IMR-90 (cell line): Measurements from ENCODE around the gene BCL2. TPM values are rescaled to one million over a fixed set of nuclear protein-coding genes. Genes with fewer than 3 reads are reported as not detected.

Experiments
- ATAC-seq: fragments of 200-7000 bp; cut with Tn5 transposase; 2 replicates; pipeline ENCODE4 v1.9.1; 2020; ENCODE audit warnings: low read depth, mild to moderate bottlenecking, moderate library complexity
- BruUV-seq: library from RNA; stranded (reverse); fragments of 400-500 nt; replicated peaks from 2 replicates; lab custom pipeline; 2021; lab: Mats Ljungman, UMichigan
- CTCF ChIA-PET: fragments of 300-600 bp; formaldehyde crosslinking; extraction: SDS; loops from one replicate; lab custom pipeline; 2021; ENCODE audit warnings: antibody characterized with exemption; lab: Yijun Ruan, JAX
- POLR2A ChIA-PET: fragments of 300-600 bp; sonication (Branson Sonifier 250); formaldehyde crosslinking; loops from one replicate; lab custom pipeline; 2022; ENCODE audit warnings: antibody characterized with exemption; ENCODE audit not compliant: unreplicated experiment; lab: Charles Lee
- DNase-seq: peaks from one replicate; pipeline ENCODE4 v3.0.0; 2013
- H2AFZ ChIP-seq: replicated peaks from 2 replicates; pipeline ENCODE3; 2013; ENCODE audit warnings: low read length, mild to moderate bottlenecking; ENCODE audit not compliant: poor library complexity
- H2AK5ac ChIP-seq: 2 replicates; pipeline ENCODE4 v1.6.1; 2013; ENCODE audit warnings: low read depth, low read length, inconsistent platforms
- H2AK9ac ChIP-seq: replicated peaks from 2 replicates; pipeline ENCODE3; 2013; ENCODE audit warnings: mild to moderate bottlenecking, low read depth, low read length, moderate library complexity; ENCODE audit not compliant: poor library complexity
- H2BK120ac ChIP-seq: 2 replicates; pipeline ENCODE4 v1.6.1; 2013; ENCODE audit warnings: low read depth, low read length, inconsistent platforms
- H2BK15ac ChIP-seq: 3 replicates; pipeline ENCODE4 v1.6.1; 2013; ENCODE audit warnings: low read depth, low read length, inconsistent platforms
- H2BK20ac ChIP-seq: 2 replicates; pipeline ENCODE4 v1.6.1; 2013; ENCODE audit warnings: low read depth, mild to moderate bottlenecking, inconsistent platforms, low read length, moderate library complexity
- H2BK5ac ChIP-seq: 2 replicates; pipeline ENCODE4 v1.6.1; 2013; ENCODE audit warnings: mild to moderate bottlenecking, low read depth, low read length, inconsistent platforms; ENCODE audit not compliant: poor library complexity, severe bottlenecking
- H3K14ac ChIP-seq: replicated peaks from 2 replicates; pipeline ENCODE4 v1.6.1; 2013; ENCODE audit warnings: low read depth, low read length, inconsistent platforms
- H3K18ac ChIP-seq: 2 replicates; pipeline ENCODE4 v1.6.1; 2013; ENCODE audit warnings: low read depth, low read length, control low read depth
- H3K23ac ChIP-seq: 2 replicates; pipeline ENCODE4 v1.6.1; 2013; ENCODE audit warnings: low read depth, low read length, inconsistent platforms
- H3K27ac ChIP-seq: 2 replicates; pipeline ENCODE4 v1.5.1; 2013; ENCODE audit warnings: mild to moderate bottlenecking, control low read depth, low read length; ENCODE audit not compliant: insufficient read depth
- H3K27me3 ChIP-seq: 2 replicates; pipeline ENCODE4 v1.6.1; 2013; ENCODE audit warnings: low read length; ENCODE audit not compliant: control insufficient read depth, insufficient read depth
- H3K36me3 ChIP-seq: 2 replicates; pipeline ENCODE4 v1.6.1; 2013; ENCODE audit warnings: low read length, mixed read lengths; ENCODE audit not compliant: control insufficient read depth, insufficient read depth
- H3K4ac ChIP-seq: 2 replicates; pipeline ENCODE4 v1.6.1; 2013; ENCODE audit warnings: low read depth, low read length, inconsistent platforms
- H3K4me1 ChIP-seq: 2 replicates; pipeline ENCODE4 v1.6.1; 2013; ENCODE audit warnings: low read length, mixed read lengths; ENCODE audit not compliant: control insufficient read depth, insufficient read depth
- H3K4me2 ChIP-seq: 2 replicates; pipeline ENCODE4 v1.6.1; 2013; ENCODE audit warnings: low read depth, mild to moderate bottlenecking, control low read depth, low read length, moderate library complexity
- H3K4me3 ChIP-seq: 2 replicates; pipeline ENCODE4 v1.5.1; 2013; ENCODE audit warnings: low read depth, mild to moderate bottlenecking, control low read depth, low read length, moderate library complexity; ENCODE audit not compliant: insufficient read depth
- H3K56ac ChIP-seq: 2 replicates; pipeline ENCODE4 v1.6.1; 2013; ENCODE audit warnings: low read length, inconsistent platforms; ENCODE audit not compliant: insufficient read depth; ENCODE audit errors: extremely low read depth
- H3K79me1 ChIP-seq, 2 experiments: 2 replicates each; pipeline ENCODE4 v1.6.1; 2013; ENCODE audit warnings: low read length in 2 of 2, inconsistent platforms in 1 of 2, low read depth in 1 of 2
- H3K9ac ChIP-seq: 2 replicates; pipeline ENCODE4 v1.6.1; 2013; ENCODE audit warnings: low read depth, low read length, control low read depth
- H3K9me1 ChIP-seq: 2 replicates; pipeline ENCODE4 v1.6.1; 2013; ENCODE audit warnings: low read length, inconsistent platforms; ENCODE audit not compliant: insufficient read depth
- H3K9me3 ChIP-seq: 2 replicates; pipeline ENCODE4 v1.6.1; 2013; ENCODE audit warnings: low read length; ENCODE audit not compliant: control insufficient read depth, insufficient read depth
- H4K20me1 ChIP-seq: 2 replicates; pipeline ENCODE4 v1.6.1; 2013; ENCODE audit warnings: low read length, inconsistent platforms; ENCODE audit not compliant: insufficient read depth
- H4K5ac ChIP-seq: 2 replicates; pipeline ENCODE4 v1.6.1; 2013; ENCODE audit warnings: mild to moderate bottlenecking, low read depth, low read length, control low read depth
- H4K8ac ChIP-seq, 2 experiments: 2 replicates each; pipeline ENCODE4 v1.6.1; 2013; ENCODE audit warnings: low read depth in 2 of 2, low read length in 2 of 2, control low read depth in 1 of 2, inconsistent platforms in 1 of 2
- H4K91ac ChIP-seq: 2 replicates; pipeline ENCODE4 v1.6.1; 2013; ENCODE audit warnings: low read depth, low read length, inconsistent platforms; ENCODE audit not compliant: insufficient read depth
- BHLHE40 ChIP-seq: fragments of 150-350 bp; IDR thresholded peaks from 2 replicates; pipeline ENCODE4 v1.6.1; 2016; ENCODE audit warnings: mild to moderate bottlenecking, low read depth, low read length
- CEBPB ChIP-seq: IDR thresholded peaks from 2 replicates; pipeline ENCODE4 v1.6.1; 2012; ENCODE audit warnings: low read depth, low read length, improper control_type of control experiment
- CHD1 ChIP-seq: IDR thresholded peaks from 2 replicates; pipeline ENCODE4 v1.6.1; 2012; ENCODE audit warnings: low read depth, low read length, improper control_type of control experiment
- FOS ChIP-seq: fragments of 150-350 bp; IDR thresholded peaks from 2 replicates; pipeline ENCODE4 v1.6.1; 2016; ENCODE audit warnings: low read depth, low read length
- MAFK ChIP-seq: IDR thresholded peaks from 2 replicates; pipeline ENCODE4 v1.6.1; 2012; ENCODE audit warnings: low read depth, low read length, improper control_type of control experiment
- MAZ ChIP-seq: IDR thresholded peaks from 2 replicates; pipeline ENCODE4 v1.6.1; 2012; ENCODE audit warnings: low read depth, mild to moderate bottlenecking, low read length, improper control_type of control experiment, moderate library complexity, borderline replicate concordance
- MXI1 ChIP-seq: IDR thresholded peaks from 2 replicates; pipeline ENCODE4 v1.6.1; 2012; ENCODE audit warnings: low read depth, mild to moderate bottlenecking, low read length, moderate library complexity, borderline replicate concordance
- NFE2L2 ChIP-seq: fragments of 150-350 bp; IDR thresholded peaks from 2 replicates; pipeline ENCODE4 v1.6.1; 2016; ENCODE audit warnings: low read depth, mild to moderate bottlenecking, low read length
- POLR2A ChIP-seq: IDR thresholded peaks from 2 replicates; pipeline ENCODE4 v1.6.1; 2012; ENCODE audit warnings: mild to moderate bottlenecking, low read depth, low read length
- RAD21 ChIP-seq: IDR thresholded peaks from 2 replicates; pipeline ENCODE4 v1.6.1; 2012; ENCODE audit warnings: low read length, improper control_type of control experiment
- RCOR1 ChIP-seq: IDR thresholded peaks from 2 replicates; pipeline ENCODE4 v1.6.1; 2012; ENCODE audit warnings: mild to moderate bottlenecking, low read length, improper control_type of control experiment; ENCODE audit not compliant: insufficient replicate concordance
- RFX5 ChIP-seq: IDR thresholded peaks from 2 replicates; pipeline ENCODE4 v1.8.0; 2012; ENCODE audit warnings: low read depth, mild to moderate bottlenecking, low read length, moderate library complexity
- SMC3 ChIP-seq: fragments of 150-350 bp; IDR thresholded peaks from 2 replicates; pipeline ENCODE4 v1.6.1; 2016; ENCODE audit warnings: low read depth, mild to moderate bottlenecking, antibody characterized with exemption, low read length, moderate library complexity
- WGBS, 2 experiments: methylation state at CpG; one replicate each; pipeline versions ENCODE4 v1.1.5 to v1.1.7; 2013; ENCODE audit warnings: missing lambda C conversion rate in 2 of 2; ENCODE audit not compliant: insufficient read length in 1 of 2; ENCODE audit errors: extremely low coverage in 2 of 2; 5-methylcytosine and 5-hydroxymethylcytosine counted together
- dilution Hi-C: fragments of 300-500 bp; cut with HindIII; formaldehyde crosslinking; loops from one replicate; pipeline ENCODE4 v1.14.3; 2018; ENCODE audit warnings: low sequenced_read_pairs; ENCODE audit not compliant: unreplicated experiment
- in situ Hi-C: fragments of 300-500 bp; cut with MboI; formaldehyde crosslinking; loops from 3 replicates; pipeline ENCODE4 v1.14.3; 2019; ENCODE audit warnings: low sequenced_read_pairs, inconsistent platforms, mixed read lengths
- intact Hi-C: fragments of 100-400 bp; cut with micrococcal nuclease; formaldehyde crosslinking; loops from 2 replicates; pipeline ENCODE4 v1.10.0; 2022
- polyA plus RNA-seq, 3 experiments: library from polyadenylated mRNA; depleted of rRNA; stranded (reverse); fragments of >200 nt; gene quantifications; 2 replicates each; pipeline ENCODE4 v1.2.3, GENCODE V29; 2012; ENCODE audit warnings: low replicate concordance in 1 of 3
- total RNA-seq: library from RNA; depleted of rRNA; stranded (reverse); fragments of >200 nt; gene quantifications from 2 replicates; pipeline ENCODE4 v1.2.3, GENCODE V29; 2012
- TF ChIP-seq, protein P1 (sequence below): conservative IDR thresholded peaks from 2 replicates; pipeline ENCODE4 v1.5.1; 2012; ENCODE audit warnings: mild to moderate bottlenecking, low read depth, low read length, improper control_type of control experiment
- TF ChIP-seq, protein P2 (sequence below): fragments of 150-350 bp; IDR thresholded peaks from 2 replicates; pipeline ENCODE4 v1.6.1; 2016; ENCODE audit warnings: low read depth, mild to moderate bottlenecking, low read length, moderate library complexity, borderline replicate concordance
- TF ChIP-seq, protein P3 (sequence below): fragments of 150-350 bp; IDR thresholded peaks from 2 replicates; pipeline ENCODE4 v1.6.1; 2017; ENCODE audit warnings: mild to moderate bottlenecking, antibody characterized with exemption, low read length, low read depth

The BCL2 gene
- total and polyA plus RNA-seq, 2 of the 4 experiments (the other 2 are of a cell fraction) = 0.24 to 0.54 TPM

DNA sequence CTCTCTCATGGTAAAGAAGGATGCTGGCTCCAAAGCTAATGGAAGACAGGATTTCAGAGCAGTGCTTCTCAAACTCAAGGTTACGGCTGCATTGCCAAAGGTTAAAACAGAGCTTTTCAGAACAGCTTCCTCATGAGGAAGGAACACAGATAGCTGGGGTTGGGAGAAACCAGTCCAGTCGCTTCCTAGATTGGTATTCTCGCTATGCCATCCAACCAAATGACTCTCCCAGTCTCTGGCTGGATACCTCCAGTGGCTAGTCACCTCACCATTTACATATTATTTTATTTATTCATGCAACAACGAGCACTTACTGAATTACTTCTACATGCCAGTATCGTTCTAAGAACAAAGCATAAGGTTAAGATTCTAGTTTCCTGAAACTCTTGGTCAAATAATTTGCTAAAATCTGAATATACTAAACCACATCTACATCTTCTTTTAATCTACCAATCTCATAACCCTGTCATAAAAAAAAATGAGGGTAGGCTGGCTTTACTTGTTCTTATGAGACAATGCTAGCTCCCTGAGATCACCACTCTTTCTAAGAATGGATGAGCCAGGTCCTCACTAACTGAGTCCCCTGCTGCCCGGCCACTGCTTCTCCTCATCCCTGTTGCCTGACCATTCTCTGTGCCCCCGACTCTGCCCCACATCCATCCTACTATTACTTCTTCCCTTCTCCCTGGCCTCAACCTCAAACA is 27.1 kb upstream of the BCL2 start:
- Histone ChIP-seq H3K9ac (no peak overlapping the region), H3K4me1 (no peaks in the 10 kb centered on the region), H2BK120ac (no peak overlapping the region), H3K23ac (no peak overlapping the region; the same call in 1 of the 2 replicates), H3K36me3 (peaks cover 57% of the 10 kb centered on the region), H4K5ac (no peak overlapping the region), H3K9me3 (no peaks in the 10 kb centered on the region), H2BK15ac (no peak overlapping the region), H3K4me3 (no peak overlapping the region), H3K18ac (no peak overlapping the region), H4K20me1 (no peaks in the 10 kb centered on the region; the same call in 1 of the 2 replicates), H2AFZ (no peak overlapping the region), H3K4ac (no peak overlapping the region), H4K91ac (no peak overlapping the region), H3K9me1 (no peaks in the 10 kb centered on the region), H4K8ac (no peak overlapping the region), H3K56ac (no peak overlapping the region), H3K27me3 (no peaks in the 10 kb centered on the region), H3K27ac (no peak overlapping the region), H2BK5ac (no peak overlapping the region), H2AK9ac (no peak overlapping the region), H3K14ac (no peak overlapping the region), H2AK5ac (no peak overlapping the region), H3K4me2 (no peak overlapping the region), H2BK20ac (no peak overlapping the region), H3K79me1 (peaks cover 11 to 33% of the 10 kb centered on the region in 2 experiments; a peak in 3 of 4 replicates)
- TF ChIP-seq SMC3 = no peak
- no peak for TF ChIP-seq MXI1
- no peak for TF ChIP-seq RCOR1
- TF ChIP-seq MAZ = no peak
- TF ChIP-seq RFX5 = no peak
- no peak for TF ChIP-seq NFE2L2
- no peak for TF ChIP-seq POLR2A
- no peak for TF ChIP-seq RAD21
- TF ChIP-seq BHLHE40 = no peak
- no peak for TF ChIP-seq CHD1
- no peak for TF ChIP-seq MAFK
- TF ChIP-seq, protein P1, sequence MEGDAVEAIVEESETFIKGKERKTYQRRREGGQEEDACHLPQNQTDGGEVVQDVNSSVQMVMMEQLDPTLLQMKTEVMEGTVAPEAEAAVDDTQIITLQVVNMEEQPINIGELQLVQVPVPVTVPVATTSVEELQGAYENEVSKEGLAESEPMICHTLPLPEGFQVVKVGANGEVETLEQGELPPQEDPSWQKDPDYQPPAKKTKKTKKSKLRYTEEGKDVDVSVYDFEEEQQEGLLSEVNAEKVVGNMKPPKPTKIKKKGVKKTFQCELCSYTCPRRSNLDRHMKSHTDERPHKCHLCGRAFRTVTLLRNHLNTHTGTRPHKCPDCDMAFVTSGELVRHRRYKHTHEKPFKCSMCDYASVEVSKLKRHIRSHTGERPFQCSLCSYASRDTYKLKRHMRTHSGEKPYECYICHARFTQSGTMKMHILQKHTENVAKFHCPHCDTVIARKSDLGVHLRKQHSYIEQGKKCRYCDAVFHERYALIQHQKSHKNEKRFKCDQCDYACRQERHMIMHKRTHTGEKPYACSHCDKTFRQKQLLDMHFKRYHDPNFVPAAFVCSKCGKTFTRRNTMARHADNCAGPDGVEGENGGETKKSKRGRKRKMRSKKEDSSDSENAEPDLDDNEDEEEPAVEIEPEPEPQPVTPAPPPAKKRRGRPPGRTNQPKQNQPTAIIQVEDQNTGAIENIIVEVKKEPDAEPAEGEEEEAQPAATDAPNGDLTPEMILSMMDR = no peak
- TF ChIP-seq, protein P2, sequence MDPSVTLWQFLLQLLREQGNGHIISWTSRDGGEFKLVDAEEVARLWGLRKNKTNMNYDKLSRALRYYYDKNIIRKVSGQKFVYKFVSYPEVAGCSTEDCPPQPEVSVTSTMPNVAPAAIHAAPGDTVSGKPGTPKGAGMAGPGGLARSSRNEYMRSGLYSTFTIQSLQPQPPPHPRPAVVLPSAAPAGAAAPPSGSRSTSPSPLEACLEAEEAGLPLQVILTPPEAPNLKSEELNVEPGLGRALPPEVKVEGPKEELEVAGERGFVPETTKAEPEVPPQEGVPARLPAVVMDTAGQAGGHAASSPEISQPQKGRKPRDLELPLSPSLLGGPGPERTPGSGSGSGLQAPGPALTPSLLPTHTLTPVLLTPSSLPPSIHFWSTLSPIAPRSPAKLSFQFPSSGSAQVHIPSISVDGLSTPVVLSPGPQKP = no peak
- no peak for TF ChIP-seq CEBPB
- TF ChIP-seq FOS = no peak
- TF ChIP-seq, protein P3, sequence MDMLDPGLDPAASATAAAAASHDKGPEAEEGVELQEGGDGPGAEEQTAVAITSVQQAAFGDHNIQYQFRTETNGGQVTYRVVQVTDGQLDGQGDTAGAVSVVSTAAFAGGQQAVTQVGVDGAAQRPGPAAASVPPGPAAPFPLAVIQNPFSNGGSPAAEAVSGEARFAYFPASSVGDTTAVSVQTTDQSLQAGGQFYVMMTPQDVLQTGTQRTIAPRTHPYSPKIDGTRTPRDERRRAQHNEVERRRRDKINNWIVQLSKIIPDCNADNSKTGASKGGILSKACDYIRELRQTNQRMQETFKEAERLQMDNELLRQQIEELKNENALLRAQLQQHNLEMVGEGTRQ = no peak
- no TSS peak for BruUV-seq
- in situ Hi-C loops = no loop called here
- dilution Hi-C loops = no loop called here
- ATAC-seq = no peak
- 100% methylated on average over 1 of the region's 7 CpGs; no CpG with 5 or more reads in 1 of the 2 experiments for WGBS, 2 experiments
- ChIA-PET POLR2A (no interaction called here), CTCF (no interaction called here)
- intact Hi-C loops = no loop called here
- DNase-seq = no peak
